Right atrium auricular region (tissue), 2 donors: Measurements from ENCODE around the gene ATP2B2. TPM values are rescaled to one million over a fixed set of nuclear protein-coding genes. Genes with fewer than 3 reads are reported as not detected.
A peak's percentile ranks its signal among the peaks of the same experiment; 100 is the strongest.
"Not testable (repeated sequence)": the region's sequence is repeated elsewhere in the genome, so short reads cannot be mapped to it uniquely, and the experiment has no call there.

Experiments
- DNase-seq: peaks from one replicate; pipeline ENCODE4 v3.0.0-alpha.2; 2019; ENCODE audit warnings: low spot score
- H3K27ac ChIP-seq, 2 donors: fragments of 200-600 bp; sonication (generic); 1 replicate in 1 of 2; 2 replicates in 1 of 2; pipeline ENCODE4 v1.5.1; 2016 to 2019
- H3K27me3 ChIP-seq, 2 donors: fragments of 200-600 bp; sonication (generic); one replicate each; pipeline versions ENCODE4 v1.5.1 to v1.6.0; 2017 to 2019
- H3K36me3 ChIP-seq: fragments of 200-600 bp; sonication (generic); one replicate; pipeline ENCODE4 v1.5.1; 2016
- H3K4me1 ChIP-seq, 2 donors: fragments of 200-600 bp; sonication (generic); one replicate each; pipeline versions ENCODE4 v1.5.1 to v1.6.0; 2017 to 2019
- H3K4me3 ChIP-seq, 2 donors: fragments of 200-600 bp; sonication (generic); 1 replicate in 1 of 2; 2 replicates in 1 of 2; pipeline ENCODE4 v1.5.1; 2017 to 2019; ENCODE audit warnings: mild to moderate bottlenecking in 1 of 2, moderate library complexity in 1 of 2
- H3K9me3 ChIP-seq, 2 donors: fragments of 200-600 bp; sonication (generic); one replicate each; pipeline ENCODE4 v1.5.1; 2019
- CTCF ChIP-seq, 2 donors: fragments of 200-600 bp; sonication (generic); IDR thresholded peaks; one replicate each; pipeline ENCODE4 v1.5.1; 2019; ENCODE audit warnings: antibody characterized with exemption in 2 of 2
- total RNA-seq, 2 donors: library from RNA; depleted of rRNA; stranded (reverse); fragments of >200 nt; gene quantifications; one replicate each; pipeline ENCODE4 v1.1.0, GENCODE V29; 2016

Gene ATP2B2
- total RNA-seq, 2 donors from 2014 or later = 0.12 to 0.15 TPM

GRCh38 chr3:10547841-10548783 lies 42.7 kb upstream of the ATP2B2 start:
- peaks cover 0 to 2% of the 10 kb centered on the region in 2 donors for H3K9me3 ChIP-seq
- no peaks in the 10 kb centered on the region for H3K36me3 ChIP-seq
- no peak overlapping the region for H3K27ac ChIP-seq
- H3K4me3 ChIP-seq = no peak overlapping the region
- H3K27me3 ChIP-seq = no peaks in the 10 kb centered on the region
- no peak for TF ChIP-seq CTCF (IDR thresholded peaks at IDR 0.05)
- no peak for DNase-seq
- no peaks in the 10 kb centered on the region for H3K4me1 ChIP-seq

DNA sequence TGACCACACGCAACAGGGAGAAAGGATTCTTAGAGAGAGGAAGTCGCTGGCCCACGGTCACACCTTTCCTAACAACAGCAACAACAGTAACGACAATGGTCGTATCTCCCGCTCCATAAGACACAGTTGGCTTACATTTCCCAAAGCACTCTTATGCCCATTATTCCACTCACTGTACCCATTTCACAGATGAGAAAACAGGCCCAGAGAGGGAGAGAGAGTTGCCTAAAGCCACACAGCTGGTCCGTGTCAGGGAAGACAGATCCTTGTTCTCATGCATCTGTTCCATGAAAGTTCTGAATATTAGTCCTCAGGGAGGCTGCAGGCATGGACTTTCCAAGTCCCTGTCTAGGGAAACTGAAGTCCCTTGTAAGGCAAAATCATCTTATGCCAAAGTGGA lies 42.0 kb upstream of the ATP2B2 start:
- Histone ChIP-seq H3K4me1 (no peaks in the 10 kb centered on the region), H3K4me3 (no peak overlapping the region), H3K27ac (no peak overlapping the region), H3K36me3 (no peaks in the 10 kb centered on the region), H3K27me3 (no peaks in the 10 kb centered on the region), H3K9me3 (peaks cover 0 to 9% of the 10 kb centered on the region in 2 donors)
- no peak for DNase-seq
- TF ChIP-seq CTCF (IDR thresholded peaks at IDR 0.05) = no peak

DNA sequence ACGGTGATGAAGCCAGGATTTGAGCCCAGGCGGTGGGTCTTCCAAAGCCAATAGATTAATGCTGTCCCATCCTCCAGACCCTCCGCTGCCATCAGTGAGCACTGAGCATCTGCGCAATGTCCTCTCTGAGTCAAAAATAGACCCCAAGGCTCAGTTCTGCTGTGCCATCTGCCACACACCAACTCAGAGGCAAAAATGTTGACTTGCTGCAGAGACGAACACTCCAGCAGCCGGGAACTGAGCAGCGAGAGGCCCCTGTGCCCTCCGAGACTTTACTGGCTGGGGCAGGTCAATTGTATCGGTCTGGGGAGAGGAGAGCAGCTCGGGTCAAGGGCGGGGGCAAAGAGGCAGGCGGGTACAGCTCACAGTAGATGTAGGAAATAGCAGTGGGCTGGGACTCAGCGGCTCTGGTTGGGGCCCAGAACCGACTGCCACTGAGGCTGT lies 41.5 kb upstream of the ATP2B2 start:
- no peaks in the 10 kb centered on the region for H3K36me3 ChIP-seq
- peaks cover 0 to 15% of the 10 kb centered on the region in 2 donors for H3K9me3 ChIP-seq
- TF ChIP-seq CTCF (IDR thresholded peaks at IDR 0.05) = no peak
- no peak overlapping the region for H3K27ac ChIP-seq
- no peaks in the 10 kb centered on the region for H3K4me1 ChIP-seq
- DNase-seq = peak; percentile 52
- no peaks in the 10 kb centered on the region for H3K27me3 ChIP-seq
- no peak overlapping the region for H3K4me3 ChIP-seq

GRCh38 chr3:10546181-10546624 lies 40.8 kb upstream of the ATP2B2 start:
- no peak for TF ChIP-seq CTCF (IDR thresholded peaks at IDR 0.05)
- DNase-seq = peak; percentile 43

DNA sequence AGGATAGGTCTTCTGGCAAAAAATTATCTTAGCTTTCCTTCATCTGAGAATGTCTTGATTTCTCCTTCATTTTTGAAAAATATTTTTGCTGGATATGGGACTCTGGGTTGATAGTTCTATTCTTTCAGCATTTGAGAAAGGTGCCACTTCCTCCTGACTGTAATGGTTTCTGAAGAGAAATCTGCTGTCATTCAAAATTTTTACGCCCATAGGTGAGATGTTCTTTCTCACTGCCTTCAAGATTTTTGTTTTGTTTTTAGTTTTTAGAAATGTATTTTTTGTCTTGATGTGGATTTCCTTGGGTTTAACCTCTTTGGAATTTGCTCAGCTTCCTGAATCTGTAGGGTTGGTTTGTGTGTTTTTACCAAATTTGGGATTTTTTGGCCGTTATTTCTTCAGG lies 37.1 kb upstream of the ATP2B2 start:
- Histone ChIP-seq H3K4me3 (no peak overlapping the region), H3K27ac (no peak overlapping the region), H3K9me3 (peaks cover 0 to 26% of the 10 kb centered on the region in 2 donors)

More at GRCh38 chr3:10546181-10546624, 40.8 kb upstream of the ATP2B2 start:
- H3K27ac ChIP-seq = no peak overlapping the region
- H3K9me3 ChIP-seq = peaks cover 0 to 17% of the 10 kb centered on the region in 2 donors
- H3K36me3 ChIP-seq = no peaks in the 10 kb centered on the region
- H3K4me3 ChIP-seq = no peak overlapping the region
- no peaks in the 10 kb centered on the region for H3K4me1 ChIP-seq
- no peaks in the 10 kb centered on the region for H3K27me3 ChIP-seq

DNA sequence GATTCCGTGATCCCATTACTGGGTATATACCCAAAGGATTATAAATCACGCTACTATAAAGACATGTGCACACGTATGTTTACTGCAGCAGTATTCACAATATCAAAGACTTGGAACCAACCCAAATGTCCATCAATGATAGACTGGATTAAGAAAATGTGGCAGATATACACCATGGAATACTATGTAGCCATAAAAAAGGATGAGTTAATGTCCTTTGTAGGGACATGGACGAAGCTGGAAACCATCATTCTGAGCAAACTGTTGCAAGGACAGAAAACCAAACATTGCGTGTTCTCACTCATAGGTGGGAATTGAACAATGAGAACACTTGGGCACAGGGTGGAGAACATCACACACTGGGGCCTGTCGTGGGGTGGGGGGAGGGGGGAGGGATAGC lies 35.0 kb upstream of the ATP2B2 start:
- DNase-seq, H3K4me3 ChIP-seq, H3K27me3 ChIP-seq, H3K4me1 ChIP-seq, H3K27ac ChIP-seq, H3K36me3 ChIP-seq: not testable (repeated sequence)
- H3K9me3 ChIP-seq = peaks cover 0 to 26% of the 10 kb centered on the region in 2 donors

More for the DNA sequence above, 37.1 kb upstream of the ATP2B2 start:
- DNase-seq = no peak
- TF ChIP-seq CTCF (IDR thresholded peaks at IDR 0.05) = no peak
- H3K36me3 ChIP-seq = no peaks in the 10 kb centered on the region
- no peaks in the 10 kb centered on the region for H3K4me1 ChIP-seq
- H3K27me3 ChIP-seq = no peaks in the 10 kb centered on the region
